ENCODE data around the gene MYO3A. TPM values are rescaled to one million over a fixed set of nuclear protein-coding genes. Genes with fewer than 3 reads are reported as not detected.

The MYO3A gene
- total and polyA plus RNA-seq, 2 of the 4 experiments (the other 2 are of a cell fraction) = not detected

DNA sequence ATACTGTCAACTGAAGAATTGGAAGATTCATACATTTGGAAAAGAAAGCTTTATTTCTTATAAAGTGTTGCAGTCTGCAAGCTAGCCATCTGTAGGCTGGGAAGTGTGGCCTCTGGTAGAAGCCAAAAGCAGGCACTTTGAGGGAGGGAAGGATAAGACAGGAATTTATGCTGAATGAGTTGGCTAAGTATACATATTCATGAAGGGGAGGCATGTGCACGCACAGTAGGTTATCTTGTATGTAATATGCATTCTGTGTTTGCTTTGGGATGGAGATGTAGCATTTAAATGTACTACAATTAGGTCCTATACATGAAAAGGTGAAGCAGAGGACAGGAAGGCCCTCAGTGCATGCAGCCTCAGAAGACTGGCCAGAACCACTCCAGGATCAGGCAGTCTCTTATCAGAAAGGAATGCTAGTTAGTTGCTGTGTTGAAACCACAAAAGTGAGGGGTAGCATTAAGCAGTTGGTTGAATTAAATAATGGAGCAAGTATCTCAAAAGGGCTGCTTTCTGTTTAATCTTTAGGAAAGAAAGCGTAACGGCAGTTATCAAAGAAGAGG, 40.9 kb downstream of the MYO3A start:
- no CpG with 5 or more reads among the region's 3 CpGs for WGBS, 2 experiments (ENCODE audit: extremely low coverage in 2 of 2, insufficient read length in 1 of 2)
- no peaks in the 10 kb centered on the region for H3K9me1 ChIP-seq (ENCODE audit: insufficient read depth, low read length)
- no peak for TF ChIP-seq MAFK (IDR thresholded peaks at IDR 0.05; ENCODE audit: low read depth, low read length)
- ChIA-PET POLR2A (ENCODE audit: unreplicated experiment) (no interaction called here), CTCF (no interaction called here)
- dilution Hi-C loops (cut with HindIII; ENCODE audit: low sequenced_read_pairs, unreplicated experiment) (no loop called here), intact Hi-C loops (cut with micrococcal nuclease) (no loop called here), in situ Hi-C loops (cut with MboI; ENCODE audit: low sequenced_read_pairs) (no loop called here)
- H3K4me1 ChIP-seq (ENCODE audit: control insufficient read depth, insufficient read depth, low read length) = no peaks in the 10 kb centered on the region
- no peaks in the 10 kb centered on the region for H4K20me1 ChIP-seq (ENCODE audit: insufficient read depth, low read length)
- H2AK9ac ChIP-seq (replicated peaks; ENCODE audit: low read depth, low read length, poor library complexity) = no peak overlapping the region
- no peak overlapping the region for H3K4ac ChIP-seq (ENCODE audit: low read depth, low read length)
- no peak overlapping the region for H3K56ac ChIP-seq (ENCODE audit: extremely low read depth, insufficient read depth, low read length)
- no peak overlapping the region for H2AK5ac ChIP-seq (ENCODE audit: low read depth, low read length)
- H3K18ac ChIP-seq (ENCODE audit: low read depth, low read length) = no peak overlapping the region
- BruUV-seq (replicated peaks) = no TSS peak
- H2BK15ac ChIP-seq (ENCODE audit: low read depth, low read length) = no peak overlapping the region
- H4K8ac ChIP-seq (ENCODE audit: low read depth in 2 of 2, low read length in 2 of 2) = no peak overlapping the region
- no peak overlapping the region for H3K23ac ChIP-seq (ENCODE audit: low read depth, low read length)
- H2BK120ac ChIP-seq (ENCODE audit: low read depth, low read length) = no peak overlapping the region
- no peak overlapping the region for H4K91ac ChIP-seq (ENCODE audit: insufficient read depth, low read depth, low read length)
- H3K4me2 ChIP-seq (ENCODE audit: low read depth, low read length) = no peak overlapping the region
- H3K27ac ChIP-seq (ENCODE audit: insufficient read depth, low read length) = no peak overlapping the region
- no peak overlapping the region for H4K5ac ChIP-seq (ENCODE audit: low read depth, low read length)
- no peaks in the 10 kb centered on the region for H3K36me3 ChIP-seq (ENCODE audit: control insufficient read depth, insufficient read depth, low read length)
- H3K9me3 ChIP-seq (ENCODE audit: control insufficient read depth, insufficient read depth, low read length) = peaks cover 6% of the 10 kb centered on the region
- H3K27me3 ChIP-seq (ENCODE audit: control insufficient read depth, insufficient read depth, low read length) = no peaks in the 10 kb centered on the region
- ATAC-seq (ENCODE audit: low read depth) (no peak), DNase-seq (no peak)
- H3K79me1 ChIP-seq (ENCODE audit: low read depth in 1 of 2, low read length in 2 of 2) = no peaks in the 10 kb centered on the region
- no peak overlapping the region for H3K4me3 ChIP-seq (ENCODE audit: insufficient read depth, low read depth, low read length)
- H2BK20ac ChIP-seq (ENCODE audit: low read depth, low read length) = no peak overlapping the region
- H3K14ac ChIP-seq (replicated peaks; ENCODE audit: low read depth, low read length) = no peak overlapping the region
- H2BK5ac ChIP-seq (ENCODE audit: low read depth, low read length, poor library complexity, severe bottlenecking) = no peak overlapping the region
- H3K9ac ChIP-seq (ENCODE audit: low read depth, low read length) = no peak overlapping the region
- no peak overlapping the region for H2AFZ ChIP-seq (replicated peaks; ENCODE audit: low read length, poor library complexity)
